HepG2 (cell line): Measurements from ENCODE around the gene CCL22. TPM values are rescaled to one million over a fixed set of nuclear protein-coding genes. Genes with fewer than 3 reads are reported as not detected.

ENCODE experiments used
- ATAC-seq: fragments of 200-7000 bp; cut with Tn5 transposase; 3 replicates; pipeline ENCODE4 v1.9.1; 2020; ENCODE audit warnings: mild to moderate bottlenecking, moderate library complexity
- BruUV-seq: library from RNA; stranded (reverse); fragments of 400-500 nt; replicated peaks from 2 replicates; lab custom pipeline; 2021; lab: Mats Ljungman, UMichigan
- CTCF ChIA-PET: fragments of 300-600 bp; formaldehyde crosslinking; extraction: SDS; loops from one replicate; lab custom pipeline; 2021; ENCODE audit warnings: low total read pairs, inconsistent platforms, low intra/inter-chr PET ratio; lab: Yijun Ruan, JAX
- POLR2A ChIA-PET: fragments of 350-600 bp; sonication (Branson Sonifier 250); formaldehyde crosslinking; loops from one replicate; lab custom pipeline; 2020; ENCODE audit warnings: antibody characterized with exemption, inconsistent platforms; lab: Yijun Ruan, JAX
- DNase-seq: peaks from one replicate; pipeline ENCODE4 v3.0.0-alpha.2; 2015; ENCODE audit warnings: low spot score
- FAIRE-seq: peaks from 3 replicates; lab custom pipeline; 2011; peaks lifted over from hg19 to GRCh38; lab: Jason Lieb, UNC
- H2AFZ ChIP-seq: one replicate; pipeline ENCODE4 v1.6.1; 2011; ENCODE audit warnings: low read length, inconsistent platforms
- H3K27ac ChIP-seq: fragments of 300-600 bp; 3 replicates; pipeline ENCODE4 v1.8.0; 2011; ENCODE audit warnings: mixed run types, mild to moderate bottlenecking, mixed read lengths, low read length, inconsistent platforms; ENCODE audit not compliant: insufficient read depth; ENCODE audit errors: extremely low read length
- H3K27me3 ChIP-seq, 2 experiments: fragments of 200-600 bp in 1 of 2; 2 replicates in 1 of 2; 3 replicates in 1 of 2; pipeline versions ENCODE4 v1.6.0 to v1.8.0; 2011; ENCODE audit warnings: low read length in 2 of 2, mild to moderate bottlenecking in 2 of 2, moderate library complexity in 2 of 2, inconsistent platforms in 1 of 2; ENCODE audit not compliant: insufficient read depth in 2 of 2, control insufficient read depth in 1 of 2
- H3K36me3 ChIP-seq, 2 experiments: fragments of 200-600 bp in 1 of 2; replicated peaks in 1 of 2; 2 replicates in 1 of 2; 3 replicates in 1 of 2; pipeline versions ENCODE4 v1.5.1 to v1.8.0; 2011; ENCODE audit warnings: low read length in 2 of 2, inconsistent platforms in 1 of 2; ENCODE audit not compliant: insufficient read depth in 2 of 2, control insufficient read depth in 1 of 2
- H3K4me1 ChIP-seq: 2 replicates; pipeline ENCODE4 v1.5.1; 2012; ENCODE audit warnings: low read length, inconsistent platforms; ENCODE audit not compliant: insufficient read depth
- H3K4me2 ChIP-seq: 2 replicates; pipeline ENCODE4 v1.6.0; 2011; ENCODE audit warnings: low read depth, low read length, inconsistent platforms
- H3K4me3 ChIP-seq, 3 experiments: fragments of 200-600 bp in 1 of 3; sonication (generic), shearing (Covaris generic) in 1 of 3; replicated peaks in 1 of 3; 2 replicates each; pipeline ENCODE4 v1.5.1; 2011 to 2016; ENCODE audit warnings: low read length in 3 of 3, inconsistent platforms in 2 of 3, low read depth in 2 of 3, mild to moderate bottlenecking in 2 of 3, control low read depth in 1 of 3, mixed read lengths in 1 of 3; ENCODE audit not compliant: insufficient read depth in 1 of 3
- H3K79me2 ChIP-seq: one replicate; pipeline ENCODE4 v1.6.1; 2011; ENCODE audit warnings: low read length, inconsistent platforms; ENCODE audit not compliant: insufficient read depth
- H3K9ac ChIP-seq: 2 replicates; pipeline ENCODE4 v1.6.0; 2011; ENCODE audit warnings: mild to moderate bottlenecking, low read depth, low read length, inconsistent platforms; ENCODE audit not compliant: insufficient read depth
- H3K9me3 ChIP-seq: 2 replicates; pipeline ENCODE4 v1.5.1; 2012; ENCODE audit warnings: mild to moderate bottlenecking, low read length
- H4K20me1 ChIP-seq: 2 replicates; pipeline ENCODE4 v1.6.0; 2011; ENCODE audit warnings: inconsistent platforms, mild to moderate bottlenecking, low read length, moderate library complexity; ENCODE audit not compliant: insufficient read depth
- HMGXB3 ChIP-seq: sonication (generic); formaldehyde crosslinking; IDR thresholded peaks from 2 replicates; pipeline ENCODE4 v1.4.0; 2020; ENCODE audit warnings: missing genetic modification reagents, borderline replicate concordance
- KIAA2018 ChIP-seq: sonication (generic); formaldehyde crosslinking; IDR thresholded peaks from 2 replicates; pipeline ENCODE4 v1.5.0; 2020; ENCODE audit warnings: mild to moderate bottlenecking, missing genetic modification reagents, borderline replicate concordance
- MTA1 ChIP-seq: sonication (generic); formaldehyde crosslinking; IDR thresholded peaks from 2 replicates; pipeline ENCODE4 v1.4.0; 2020; ENCODE audit warnings: missing genetic modification reagents, mild to moderate bottlenecking, borderline replicate concordance
- MXD3 ChIP-seq: IDR thresholded peaks from 2 replicates; pipeline ENCODE4 v1.6.1; 2016; ENCODE audit warnings: mild to moderate bottlenecking, missing biosample characterization, missing genetic modification reagents
- NCOA2 ChIP-seq: sonication (generic); formaldehyde crosslinking; IDR thresholded peaks from 2 replicates; pipeline ENCODE4 v1.8.0; 2022; ENCODE audit warnings: inconsistent platforms
- PAWR ChIP-seq: sonication (generic); formaldehyde crosslinking; IDR thresholded peaks from 2 replicates; pipeline ENCODE4 v1.4.0; 2020; ENCODE audit warnings: missing genetic modification reagents, mild to moderate bottlenecking, borderline replicate concordance
- POGZ ChIP-seq: sonication (generic); formaldehyde crosslinking; IDR thresholded peaks from 2 replicates; pipeline ENCODE4 v1.4.0; 2020; ENCODE audit warnings: mild to moderate bottlenecking, missing genetic modification reagents
- TMF1 ChIP-seq: sonication (generic); formaldehyde crosslinking; IDR thresholded peaks from 2 replicates; pipeline ENCODE4 v1.8.1; 2022; ENCODE audit warnings: low read depth, missing genetic modification reagents
- ZMAT3 ChIP-seq: sonication (generic); formaldehyde crosslinking; conservative IDR thresholded peaks from 2 replicates; pipeline ENCODE4 v1.7.0; 2021; ENCODE audit warnings: missing genetic modification reagents
- ZNF558 ChIP-seq: sonication (generic); formaldehyde crosslinking; IDR thresholded peaks from 2 replicates; pipeline ENCODE4 v1.9.0; 2022; ENCODE audit warnings: mild to moderate bottlenecking, missing genetic modification reagents, borderline replicate concordance
- ZNF616 ChIP-seq: sonication (generic); formaldehyde crosslinking; IDR thresholded peaks from 2 replicates; pipeline ENCODE4 v1.5.0; 2020; ENCODE audit warnings: low read depth, mild to moderate bottlenecking, missing genetic modification reagents
- WGBS: methylation state at CpG from one replicate; pipeline ENCODE4 v1.1.6; 2017; ENCODE audit warnings: low lambda C conversion rate; 5-methylcytosine and 5-hydroxymethylcytosine counted together
- in situ Hi-C: cut with HindIII; loops from 2 replicates; pipeline ENCODE4 v1.10.0; 2017; ENCODE audit warnings: low pct_unique_long_range_greater_than_20kb; ENCODE audit not compliant: extremely low pct_ligation_motif_present
- intact Hi-C: fragments of 100-400 bp; cut with micrococcal nuclease; formaldehyde crosslinking; loops from one replicate; pipeline ENCODE4 v1.10.0; 2022; ENCODE audit not compliant: unreplicated experiment
- polyA plus RNA-seq, 8 experiments: library from polyadenylated mRNA; depleted of rRNA in 3 of 8; stranded (reverse) in 7 of 8; unstranded in 1 of 8; fragments of >200 nt; fragmentation: Illumina TruSeq in 4 of 8; extraction: Trizol in 4 of 8; gene quantifications; 2 replicates each; pipeline versions ENCODE4 v1.2.1 to v1.2.3, GENCODE V29; 2011 to 2016; ENCODE audit warnings: low read depth in 4 of 8, missing spikeins in 1 of 8, mixed read lengths in 1 of 8; ENCODE audit not compliant: insufficient read depth in 1 of 8
- total RNA-seq, 5 experiments: library from RNA; depleted of rRNA; stranded (reverse); fragments of >200 nt; fragmentation: Illumina TruSeq; extraction: Trizol; gene quantifications; 2 replicates each; pipeline ENCODE4 v1.2.3, GENCODE V29; 2016; ENCODE audit warnings: low read depth in 1 of 5

The CCL22 gene
- total and polyA plus RNA-seq, 2 of the 13 experiments (the other 11 are each of a cell fraction or from before 2014, with no cell fraction given) = not detected

GRCh38 chr16:57374067-57374534 is 15.5 kb downstream of the CCL22 start:
- CTCF ChIA-PET = interaction anchor here (2.3 kb wide), 1 partner anchor 43 kb away, joined by 7 read pairs; no protein-coding TSS in a partner anchor
- no TSS peak for BruUV-seq
- TF ChIP-seq KIAA2018 (CRISPR knock-in tag) (no peak), HMGXB3 (CRISPR knock-in tag) (no peak), MXD3 (CRISPR knock-in tag) (no peak), TMF1 (CRISPR knock-in tag) (no peak), ZNF558 (CRISPR knock-in tag) (0 out of 2 replicates have a peak, but pooled peaks have one; percentile 52), MTA1 (no peak), ZMAT3 (peak; percentile 71), POGZ (CRISPR knock-in tag) (no peak), PAWR (CRISPR knock-in tag) (no peak), NCOA2 (no peak), ZNF616 (CRISPR knock-in tag) (0 out of 2 replicates have a peak, but pooled peaks have one; percentile 62)

More at GRCh38 chr16:57374067-57374534, 15.5 kb downstream of the CCL22 start:
- peaks cover 55% of the 10 kb centered on the region for H3K79me2 ChIP-seq
- peak; percentile 18 for FAIRE-seq
- WGBS = 37% methylated on average over 9 of the region's 9 CpGs
- no peak for DNase-seq
- no peaks in the 10 kb centered on the region; a peak in 1 of 5 replicates for H3K27me3 ChIP-seq
- in situ Hi-C loops (loop anchor here (5.0 kb wide), 1 partner anchor 72 kb away; no protein-coding TSS in a partner anchor), intact Hi-C loops (no loop called here)
- POLR2A ChIA-PET = interaction anchor here (0.5 to 7.7 kb wide), 12 partner anchors 8 to 529 kb away, joined by 3 to 303 read pairs (median 13); partner anchors contain the start of genes CIAPIN1 and COQ9
- H3K9me3 ChIP-seq = no peaks in the 10 kb centered on the region
- H3K4me3 ChIP-seq = peak overlapping the region; percentile 81 to 95 (median 84)
- H3K4me1 ChIP-seq = peaks cover 77% of the 10 kb centered on the region
- peaks cover 4 to 16% of the 10 kb centered on the region in 2 experiments; a peak in 3 of 5 replicates for H3K36me3 ChIP-seq
- peak overlapping the region; percentile 99 for H3K27ac ChIP-seq
- no peak overlapping the region for H2AFZ ChIP-seq
- peaks cover 9% of the 10 kb centered on the region; the same call in 1 of the 2 replicates for H4K20me1 ChIP-seq
- peak overlapping the region; percentile 98 for H3K4me2 ChIP-seq
- peak overlapping the region; percentile 96 for H3K9ac ChIP-seq
- ATAC-seq = no peak
